PC-9 (cell line): Measurements from ENCODE around the gene P2RY8.

Source experiments
- CTCF ChIP-seq: fragments of 200-600 bp; sonication (generic); conservative IDR thresholded peaks from 2 replicates; pipeline ENCODE4 v1.6.1; 2017; ENCODE audit warnings: mixed run types, antibody characterized with exemption, mild to moderate bottlenecking, moderate library complexity
- EZH2 ChIP-seq: fragments of 200-600 bp; sonication (generic); IDR thresholded peaks from 2 replicates; pipeline ENCODE4 v1.8.0; 2017; ENCODE audit warnings: antibody characterized with exemption, low read depth

- TF ChIP-seq EZH2 (no peak), CTCF (no peak)
Observed at GRCh38 chrX:1524874-1525582, 12.0 kb downstream of the P2RY8 start.
